HG03159 (cell line): ENCODE measurements around the gene SHISA9.

Experiments
- ATAC-seq: cut with Tn5 transposase; IDR thresholded peaks from one replicate; pipeline ENCODE4 v1.9.1; 2021; ENCODE audit warnings: mild to moderate bottlenecking, moderate library complexity; ENCODE audit not compliant: unreplicated experiment

Gene SHISA9

GRCh38 chr16:12944300-12944699 is 42.9 kb downstream of the SHISA9 start:
- no peak for ATAC-seq

GRCh38 chr16:12951392-12951791 is 50.0 kb downstream of the SHISA9 start:
- no peak for ATAC-seq

GRCh38 chr16:12951976-12952375 is 50.6 kb downstream of the SHISA9 start:
- ATAC-seq, result no peak

- no peak for ATAC-seq
Measured at GRCh38 chr16:12958366-12958765, 57.0 kb downstream of the SHISA9 start.

GRCh38 chr16:12959072-12959471 is 57.7 kb downstream of the SHISA9 start:
- no peak for ATAC-seq

- ATAC-seq, result no peak
Measured at GRCh38 chr16:12961626-12962025, 60.2 kb downstream of the SHISA9 start.

- ATAC-seq, result no peak
Measured at GRCh38 chr16:12964461-12964860, 63.1 kb downstream of the SHISA9 start.

GRCh38 chr16:12965274-12965804 is 63.9 kb downstream of the SHISA9 start:
- ATAC-seq, result no peak

GRCh38 chr16:12971241-12971640 is 69.8 kb downstream of the SHISA9 start:
- no peak for ATAC-seq

GRCh38 chr16:12972246-12972645 is 70.8 kb downstream of the SHISA9 start:
- ATAC-seq, result no peak

- no peak for ATAC-seq
Measured at GRCh38 chr16:12975766-12976165, 74.4 kb downstream of the SHISA9 start.

GRCh38 chr16:12976496-12976895 is 75.1 kb downstream of the SHISA9 start:
- no peak for ATAC-seq

- no peak for ATAC-seq
Measured at GRCh38 chr16:12976936-12977335, 75.5 kb downstream of the SHISA9 start.

- no peak for ATAC-seq
Measured at GRCh38 chr16:12985516-12985915, 84.1 kb downstream of the SHISA9 start.

- no peak for ATAC-seq
Measured at GRCh38 chr16:12988071-12988470, 86.7 kb downstream of the SHISA9 start.

GRCh38 chr16:12992066-12992465 is 90.7 kb downstream of the SHISA9 start:
- ATAC-seq, result no peak

- ATAC-seq, result no peak
Measured at GRCh38 chr16:12994402-12994801, 93.0 kb downstream of the SHISA9 start.

GRCh38 chr16:12995721-12996372 is 94.4 kb downstream of the SHISA9 start:
- no peak for ATAC-seq

- ATAC-seq, result no peak
Measured at GRCh38 chr16:12998361-12999085, 97.1 kb downstream of the SHISA9 start.

- no peak for ATAC-seq
Measured at GRCh38 chr16:12999368-12999767, 98.0 kb downstream of the SHISA9 start.

- ATAC-seq, result no peak
Measured at GRCh38 chr16:13005721-13006247, 104.4 kb downstream of the SHISA9 start.

GRCh38 chr16:13012601-13013000 is 111.2 kb downstream of the SHISA9 start:
- ATAC-seq, result no peak
